IMR-90 (cell line): Measurements from ENCODE around the gene GPC6. TPM values are rescaled to one million over a fixed set of nuclear protein-coding genes. Genes with fewer than 3 reads are reported as not detected.

Experiments used
- ATAC-seq: fragments of 200-7000 bp; cut with Tn5 transposase; 2 replicates; pipeline ENCODE4 v1.9.1; 2020; ENCODE audit warnings: low read depth, mild to moderate bottlenecking, moderate library complexity
- BruUV-seq: library from RNA; stranded (reverse); fragments of 400-500 nt; replicated peaks from 2 replicates; lab custom pipeline; 2021; lab: Mats Ljungman, UMichigan
- CTCF ChIA-PET: fragments of 300-600 bp; formaldehyde crosslinking; extraction: SDS; loops from one replicate; lab custom pipeline; 2021; ENCODE audit warnings: antibody characterized with exemption; lab: Yijun Ruan, JAX
- POLR2A ChIA-PET: fragments of 300-600 bp; sonication (Branson Sonifier 250); formaldehyde crosslinking; loops from one replicate; lab custom pipeline; 2022; ENCODE audit warnings: antibody characterized with exemption; ENCODE audit not compliant: unreplicated experiment; lab: Charles Lee
- DNase-seq: peaks from one replicate; pipeline ENCODE4 v3.0.0; 2013
- H2AFZ ChIP-seq: replicated peaks from 2 replicates; pipeline ENCODE3; 2013; ENCODE audit warnings: low read length, mild to moderate bottlenecking; ENCODE audit not compliant: poor library complexity
- H2AK5ac ChIP-seq: 2 replicates; pipeline ENCODE4 v1.6.1; 2013; ENCODE audit warnings: low read depth, low read length, inconsistent platforms
- H2AK9ac ChIP-seq: replicated peaks from 2 replicates; pipeline ENCODE3; 2013; ENCODE audit warnings: mild to moderate bottlenecking, low read depth, low read length, moderate library complexity; ENCODE audit not compliant: poor library complexity
- H2BK120ac ChIP-seq: 2 replicates; pipeline ENCODE4 v1.6.1; 2013; ENCODE audit warnings: low read depth, low read length, inconsistent platforms
- H2BK15ac ChIP-seq: 3 replicates; pipeline ENCODE4 v1.6.1; 2013; ENCODE audit warnings: low read depth, low read length, inconsistent platforms
- H2BK20ac ChIP-seq: 2 replicates; pipeline ENCODE4 v1.6.1; 2013; ENCODE audit warnings: low read depth, mild to moderate bottlenecking, inconsistent platforms, low read length, moderate library complexity
- H2BK5ac ChIP-seq: 2 replicates; pipeline ENCODE4 v1.6.1; 2013; ENCODE audit warnings: mild to moderate bottlenecking, low read depth, low read length, inconsistent platforms; ENCODE audit not compliant: poor library complexity, severe bottlenecking
- H3K14ac ChIP-seq: replicated peaks from 2 replicates; pipeline ENCODE4 v1.6.1; 2013; ENCODE audit warnings: low read depth, low read length, inconsistent platforms
- H3K18ac ChIP-seq: 2 replicates; pipeline ENCODE4 v1.6.1; 2013; ENCODE audit warnings: low read depth, low read length, control low read depth
- H3K23ac ChIP-seq: 2 replicates; pipeline ENCODE4 v1.6.1; 2013; ENCODE audit warnings: low read depth, low read length, inconsistent platforms
- H3K27ac ChIP-seq: 2 replicates; pipeline ENCODE4 v1.5.1; 2013; ENCODE audit warnings: mild to moderate bottlenecking, control low read depth, low read length; ENCODE audit not compliant: insufficient read depth
- H3K27me3 ChIP-seq: 2 replicates; pipeline ENCODE4 v1.6.1; 2013; ENCODE audit warnings: low read length; ENCODE audit not compliant: control insufficient read depth, insufficient read depth
- H3K36me3 ChIP-seq: 2 replicates; pipeline ENCODE4 v1.6.1; 2013; ENCODE audit warnings: low read length, mixed read lengths; ENCODE audit not compliant: control insufficient read depth, insufficient read depth
- H3K4ac ChIP-seq: 2 replicates; pipeline ENCODE4 v1.6.1; 2013; ENCODE audit warnings: low read depth, low read length, inconsistent platforms
- H3K4me1 ChIP-seq: 2 replicates; pipeline ENCODE4 v1.6.1; 2013; ENCODE audit warnings: low read length, mixed read lengths; ENCODE audit not compliant: control insufficient read depth, insufficient read depth
- H3K4me2 ChIP-seq: 2 replicates; pipeline ENCODE4 v1.6.1; 2013; ENCODE audit warnings: low read depth, mild to moderate bottlenecking, control low read depth, low read length, moderate library complexity
- H3K4me3 ChIP-seq: 2 replicates; pipeline ENCODE4 v1.5.1; 2013; ENCODE audit warnings: low read depth, mild to moderate bottlenecking, control low read depth, low read length, moderate library complexity; ENCODE audit not compliant: insufficient read depth
- H3K56ac ChIP-seq: 2 replicates; pipeline ENCODE4 v1.6.1; 2013; ENCODE audit warnings: low read length, inconsistent platforms; ENCODE audit not compliant: insufficient read depth; ENCODE audit errors: extremely low read depth
- H3K79me1 ChIP-seq, 2 experiments: 2 replicates each; pipeline ENCODE4 v1.6.1; 2013; ENCODE audit warnings: low read length in 2 of 2, inconsistent platforms in 1 of 2, low read depth in 1 of 2
- H3K9ac ChIP-seq: 2 replicates; pipeline ENCODE4 v1.6.1; 2013; ENCODE audit warnings: low read depth, low read length, control low read depth
- H3K9me1 ChIP-seq: 2 replicates; pipeline ENCODE4 v1.6.1; 2013; ENCODE audit warnings: low read length, inconsistent platforms; ENCODE audit not compliant: insufficient read depth
- H3K9me3 ChIP-seq: 2 replicates; pipeline ENCODE4 v1.6.1; 2013; ENCODE audit warnings: low read length; ENCODE audit not compliant: control insufficient read depth, insufficient read depth
- H4K20me1 ChIP-seq: 2 replicates; pipeline ENCODE4 v1.6.1; 2013; ENCODE audit warnings: low read length, inconsistent platforms; ENCODE audit not compliant: insufficient read depth
- H4K5ac ChIP-seq: 2 replicates; pipeline ENCODE4 v1.6.1; 2013; ENCODE audit warnings: mild to moderate bottlenecking, low read depth, low read length, control low read depth
- H4K8ac ChIP-seq, 2 experiments: 2 replicates each; pipeline ENCODE4 v1.6.1; 2013; ENCODE audit warnings: low read depth in 2 of 2, low read length in 2 of 2, control low read depth in 1 of 2, inconsistent platforms in 1 of 2
- H4K91ac ChIP-seq: 2 replicates; pipeline ENCODE4 v1.6.1; 2013; ENCODE audit warnings: low read depth, low read length, inconsistent platforms; ENCODE audit not compliant: insufficient read depth
- BHLHE40 ChIP-seq: fragments of 150-350 bp; IDR thresholded peaks from 2 replicates; pipeline ENCODE4 v1.6.1; 2016; ENCODE audit warnings: mild to moderate bottlenecking, low read depth, low read length
- CEBPB ChIP-seq: IDR thresholded peaks from 2 replicates; pipeline ENCODE4 v1.6.1; 2012; ENCODE audit warnings: low read depth, low read length, improper control_type of control experiment
- CHD1 ChIP-seq: IDR thresholded peaks from 2 replicates; pipeline ENCODE4 v1.6.1; 2012; ENCODE audit warnings: low read depth, low read length, improper control_type of control experiment
- FOS ChIP-seq: fragments of 150-350 bp; IDR thresholded peaks from 2 replicates; pipeline ENCODE4 v1.6.1; 2016; ENCODE audit warnings: low read depth, low read length
- MAFK ChIP-seq: IDR thresholded peaks from 2 replicates; pipeline ENCODE4 v1.6.1; 2012; ENCODE audit warnings: low read depth, low read length, improper control_type of control experiment
- MAZ ChIP-seq: IDR thresholded peaks from 2 replicates; pipeline ENCODE4 v1.6.1; 2012; ENCODE audit warnings: low read depth, mild to moderate bottlenecking, low read length, improper control_type of control experiment, moderate library complexity, borderline replicate concordance
- MXI1 ChIP-seq: IDR thresholded peaks from 2 replicates; pipeline ENCODE4 v1.6.1; 2012; ENCODE audit warnings: low read depth, mild to moderate bottlenecking, low read length, moderate library complexity, borderline replicate concordance
- NFE2L2 ChIP-seq: fragments of 150-350 bp; IDR thresholded peaks from 2 replicates; pipeline ENCODE4 v1.6.1; 2016; ENCODE audit warnings: low read depth, mild to moderate bottlenecking, low read length
- POLR2A ChIP-seq: IDR thresholded peaks from 2 replicates; pipeline ENCODE4 v1.6.1; 2012; ENCODE audit warnings: mild to moderate bottlenecking, low read depth, low read length
- RAD21 ChIP-seq: IDR thresholded peaks from 2 replicates; pipeline ENCODE4 v1.6.1; 2012; ENCODE audit warnings: low read length, improper control_type of control experiment
- RCOR1 ChIP-seq: IDR thresholded peaks from 2 replicates; pipeline ENCODE4 v1.6.1; 2012; ENCODE audit warnings: mild to moderate bottlenecking, low read length, improper control_type of control experiment; ENCODE audit not compliant: insufficient replicate concordance
- RFX5 ChIP-seq: IDR thresholded peaks from 2 replicates; pipeline ENCODE4 v1.8.0; 2012; ENCODE audit warnings: low read depth, mild to moderate bottlenecking, low read length, moderate library complexity
- SMC3 ChIP-seq: fragments of 150-350 bp; IDR thresholded peaks from 2 replicates; pipeline ENCODE4 v1.6.1; 2016; ENCODE audit warnings: low read depth, mild to moderate bottlenecking, antibody characterized with exemption, low read length, moderate library complexity
- WGBS, 2 experiments: methylation state at CpG; one replicate each; pipeline versions ENCODE4 v1.1.5 to v1.1.7; 2013; ENCODE audit warnings: missing lambda C conversion rate in 2 of 2; ENCODE audit not compliant: insufficient read length in 1 of 2; ENCODE audit errors: extremely low coverage in 2 of 2; 5-methylcytosine and 5-hydroxymethylcytosine counted together
- dilution Hi-C: fragments of 300-500 bp; cut with HindIII; formaldehyde crosslinking; loops from one replicate; pipeline ENCODE4 v1.14.3; 2018; ENCODE audit warnings: low sequenced_read_pairs; ENCODE audit not compliant: unreplicated experiment
- in situ Hi-C: fragments of 300-500 bp; cut with MboI; formaldehyde crosslinking; loops from 3 replicates; pipeline ENCODE4 v1.14.3; 2019; ENCODE audit warnings: low sequenced_read_pairs, inconsistent platforms, mixed read lengths
- intact Hi-C: fragments of 100-400 bp; cut with micrococcal nuclease; formaldehyde crosslinking; loops from 2 replicates; pipeline ENCODE4 v1.10.0; 2022
- polyA plus RNA-seq, 3 experiments: library from polyadenylated mRNA; depleted of rRNA; stranded (reverse); fragments of >200 nt; gene quantifications; 2 replicates each; pipeline ENCODE4 v1.2.3, GENCODE V29; 2012; ENCODE audit warnings: low replicate concordance in 1 of 3
- total RNA-seq: library from RNA; depleted of rRNA; stranded (reverse); fragments of >200 nt; gene quantifications from 2 replicates; pipeline ENCODE4 v1.2.3, GENCODE V29; 2012
- TF ChIP-seq, protein P1 (sequence below): fragments of 150-350 bp; IDR thresholded peaks from 2 replicates; pipeline ENCODE4 v1.6.1; 2017; ENCODE audit warnings: mild to moderate bottlenecking, antibody characterized with exemption, low read length, low read depth
- TF ChIP-seq, protein P2 (sequence below): conservative IDR thresholded peaks from 2 replicates; pipeline ENCODE4 v1.5.1; 2012; ENCODE audit warnings: mild to moderate bottlenecking, low read depth, low read length, improper control_type of control experiment
- TF ChIP-seq, protein P3 (sequence below): fragments of 150-350 bp; IDR thresholded peaks from 2 replicates; pipeline ENCODE4 v1.6.1; 2016; ENCODE audit warnings: low read depth, mild to moderate bottlenecking, low read length, moderate library complexity, borderline replicate concordance

The GPC6 gene
- total and polyA plus RNA-seq, 2 of the 4 experiments (the other 2 are of a cell fraction): 14.9 to 39.4 TPM

DNA sequence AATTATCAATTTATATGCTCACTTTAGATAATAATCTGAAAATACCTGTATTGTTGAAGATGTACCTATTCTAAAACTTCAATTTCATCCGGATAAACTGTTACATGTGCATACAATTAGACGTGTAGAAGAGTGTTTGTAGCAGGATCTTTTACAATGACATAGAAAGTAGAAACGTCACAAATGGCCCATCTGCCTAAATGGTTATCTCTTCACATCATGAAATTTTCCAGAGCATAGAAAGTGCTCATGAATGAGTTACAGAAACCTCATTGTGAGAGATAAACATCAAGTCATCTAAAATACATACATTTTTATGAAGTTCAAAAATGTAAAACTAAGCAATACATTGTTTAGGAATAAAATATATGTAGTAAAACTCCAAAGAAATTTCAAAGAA lies 607.4 kb downstream of the GPC6 start:
- no peak overlapping the region for H2AK9ac ChIP-seq
- no peak overlapping the region for H3K23ac ChIP-seq
- H3K9me3 ChIP-seq: no peaks in the 10 kb centered on the region
- dilution Hi-C loops: no loop called here
- no peak overlapping the region for H3K4me3 ChIP-seq
- no peaks in the 10 kb centered on the region for H3K79me1 ChIP-seq
- H3K9ac ChIP-seq: no peak overlapping the region
- no peak overlapping the region for H2BK120ac ChIP-seq
- H3K18ac ChIP-seq: no peak overlapping the region
- no peak for TF ChIP-seq BHLHE40
- TF ChIP-seq, protein P1, sequence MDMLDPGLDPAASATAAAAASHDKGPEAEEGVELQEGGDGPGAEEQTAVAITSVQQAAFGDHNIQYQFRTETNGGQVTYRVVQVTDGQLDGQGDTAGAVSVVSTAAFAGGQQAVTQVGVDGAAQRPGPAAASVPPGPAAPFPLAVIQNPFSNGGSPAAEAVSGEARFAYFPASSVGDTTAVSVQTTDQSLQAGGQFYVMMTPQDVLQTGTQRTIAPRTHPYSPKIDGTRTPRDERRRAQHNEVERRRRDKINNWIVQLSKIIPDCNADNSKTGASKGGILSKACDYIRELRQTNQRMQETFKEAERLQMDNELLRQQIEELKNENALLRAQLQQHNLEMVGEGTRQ: no peak
- TF ChIP-seq MAFK: no peak
- no peak for TF ChIP-seq RAD21
- TF ChIP-seq NFE2L2: no peak
- TF ChIP-seq RCOR1: no peak
- no peak for TF ChIP-seq RFX5
- TF ChIP-seq, protein P2, sequence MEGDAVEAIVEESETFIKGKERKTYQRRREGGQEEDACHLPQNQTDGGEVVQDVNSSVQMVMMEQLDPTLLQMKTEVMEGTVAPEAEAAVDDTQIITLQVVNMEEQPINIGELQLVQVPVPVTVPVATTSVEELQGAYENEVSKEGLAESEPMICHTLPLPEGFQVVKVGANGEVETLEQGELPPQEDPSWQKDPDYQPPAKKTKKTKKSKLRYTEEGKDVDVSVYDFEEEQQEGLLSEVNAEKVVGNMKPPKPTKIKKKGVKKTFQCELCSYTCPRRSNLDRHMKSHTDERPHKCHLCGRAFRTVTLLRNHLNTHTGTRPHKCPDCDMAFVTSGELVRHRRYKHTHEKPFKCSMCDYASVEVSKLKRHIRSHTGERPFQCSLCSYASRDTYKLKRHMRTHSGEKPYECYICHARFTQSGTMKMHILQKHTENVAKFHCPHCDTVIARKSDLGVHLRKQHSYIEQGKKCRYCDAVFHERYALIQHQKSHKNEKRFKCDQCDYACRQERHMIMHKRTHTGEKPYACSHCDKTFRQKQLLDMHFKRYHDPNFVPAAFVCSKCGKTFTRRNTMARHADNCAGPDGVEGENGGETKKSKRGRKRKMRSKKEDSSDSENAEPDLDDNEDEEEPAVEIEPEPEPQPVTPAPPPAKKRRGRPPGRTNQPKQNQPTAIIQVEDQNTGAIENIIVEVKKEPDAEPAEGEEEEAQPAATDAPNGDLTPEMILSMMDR: no peak
- no peak for TF ChIP-seq CEBPB
- no peak for TF ChIP-seq POLR2A
- TF ChIP-seq MXI1: no peak
- no peak for TF ChIP-seq FOS
- TF ChIP-seq, protein P3, sequence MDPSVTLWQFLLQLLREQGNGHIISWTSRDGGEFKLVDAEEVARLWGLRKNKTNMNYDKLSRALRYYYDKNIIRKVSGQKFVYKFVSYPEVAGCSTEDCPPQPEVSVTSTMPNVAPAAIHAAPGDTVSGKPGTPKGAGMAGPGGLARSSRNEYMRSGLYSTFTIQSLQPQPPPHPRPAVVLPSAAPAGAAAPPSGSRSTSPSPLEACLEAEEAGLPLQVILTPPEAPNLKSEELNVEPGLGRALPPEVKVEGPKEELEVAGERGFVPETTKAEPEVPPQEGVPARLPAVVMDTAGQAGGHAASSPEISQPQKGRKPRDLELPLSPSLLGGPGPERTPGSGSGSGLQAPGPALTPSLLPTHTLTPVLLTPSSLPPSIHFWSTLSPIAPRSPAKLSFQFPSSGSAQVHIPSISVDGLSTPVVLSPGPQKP: no peak
- TF ChIP-seq MAZ: no peak
- TF ChIP-seq CHD1: no peak
- no peak for TF ChIP-seq SMC3
- H3K9me1 ChIP-seq: no peaks in the 10 kb centered on the region
- no peak overlapping the region for H3K14ac ChIP-seq
- ChIA-PET POLR2A (no interaction called here), CTCF (no interaction called here)
- intact Hi-C loops: no loop called here
- no peak overlapping the region for H2AFZ ChIP-seq
- no peak overlapping the region for H3K4me2 ChIP-seq
- WGBS, 2 experiments: no CpG with 5 or more reads among the region's 3 CpGs
- H2BK5ac ChIP-seq: no peak overlapping the region
- H3K27ac ChIP-seq: no peak overlapping the region
- H3K4me1 ChIP-seq: peaks cover 2% of the 10 kb centered on the region; the same call in 1 of the 2 replicates
- 0 out of 2 replicates have a peak, but pooled peaks cover 3% of the 10 kb centered on the region for H3K36me3 ChIP-seq
- no peaks in the 10 kb centered on the region for H4K20me1 ChIP-seq
- H2BK15ac ChIP-seq: no peak overlapping the region
- no peak overlapping the region for H4K8ac ChIP-seq
- H2BK20ac ChIP-seq: no peak overlapping the region
- ATAC-seq (no peak), DNase-seq (no peak)
- no peak overlapping the region for H4K91ac ChIP-seq
- in situ Hi-C loops: no loop called here
- no peak overlapping the region for H4K5ac ChIP-seq
- no peak overlapping the region for H3K4ac ChIP-seq
- no peaks in the 10 kb centered on the region for H3K27me3 ChIP-seq
- BruUV-seq: no TSS peak
- no peak overlapping the region for H2AK5ac ChIP-seq
- no peak overlapping the region for H3K56ac ChIP-seq
